Keratinocyte (primary cell): ENCODE results near the gene LDAH. TPM values are rescaled to one million over a fixed set of nuclear protein-coding genes. Genes with fewer than 3 reads are reported as not detected.

Experiments used
- DNase-seq: peaks from one replicate; pipeline ENCODE4 v3.0.0-alpha.2; 2011; ENCODE audit warnings: low read depth, missing footprints, low spot score
- FAIRE-seq: peaks from 2 replicates; lab custom pipeline; 2011; peaks lifted over from hg19 to GRCh38; lab: Jason Lieb, UNC
- H2AFZ ChIP-seq: 2 replicates; pipeline ENCODE4 v1.6.0; 2012; ENCODE audit warnings: low read length, control low read depth, inconsistent platforms; ENCODE audit not compliant: control insufficient read depth
- H3K27ac ChIP-seq: 2 replicates; pipeline ENCODE4 v1.5.1; 2011; ENCODE audit warnings: low read length; ENCODE audit not compliant: control insufficient read depth, insufficient read depth
- H3K27me3 ChIP-seq: 3 replicates; pipeline ENCODE4 v1.6.0; 2011; ENCODE audit warnings: low read length; ENCODE audit not compliant: control insufficient read depth, insufficient read depth; ENCODE audit errors: extremely low read depth
- H3K36me3 ChIP-seq, 2 experiments: 2 replicates in 1 of 2; 3 replicates in 1 of 2; pipeline ENCODE4 v1.5.1; 2011; ENCODE audit warnings: low read length in 2 of 2, mild to moderate bottlenecking in 1 of 2; ENCODE audit not compliant: control insufficient read depth in 2 of 2, insufficient read depth in 2 of 2; ENCODE audit errors: extremely low read depth in 1 of 2
- H3K4me1 ChIP-seq: 3 replicates; pipeline ENCODE4 v1.5.1; 2011; ENCODE audit warnings: low read length; ENCODE audit not compliant: control insufficient read depth, insufficient read depth; ENCODE audit errors: extremely low read depth
- H3K4me2 ChIP-seq: 3 replicates; pipeline ENCODE4 v1.6.0; 2011; ENCODE audit warnings: low read depth, low read length; ENCODE audit not compliant: control insufficient read depth, insufficient read depth; ENCODE audit errors: extremely low read depth
- H3K4me3 ChIP-seq, 3 experiments: fragments of 200-600 bp in 1 of 3; sonication (generic) in 1 of 3; 2 replicates in 2 of 3; 3 replicates in 1 of 3; pipeline ENCODE4 v1.5.1; 2011 to 2016; ENCODE audit warnings: low read length in 3 of 3, mild to moderate bottlenecking in 3 of 3, control low read depth in 2 of 3, inconsistent platforms in 1 of 3, low read depth in 1 of 3, mixed read lengths in 1 of 3, mixed run types in 1 of 3, moderate library complexity in 1 of 3; ENCODE audit not compliant: control insufficient read depth in 2 of 3, insufficient read depth in 2 of 3; ENCODE audit errors: extremely low read depth in 1 of 3
- H3K79me2 ChIP-seq: 2 replicates; pipeline ENCODE4 v1.6.0; 2012; ENCODE audit warnings: low read length; ENCODE audit not compliant: control insufficient read depth, insufficient read depth
- H3K9ac ChIP-seq: 3 replicates; pipeline ENCODE4 v1.6.0; 2011; ENCODE audit warnings: low read length; ENCODE audit not compliant: control insufficient read depth, insufficient read depth; ENCODE audit errors: extremely low read depth
- H3K9me1 ChIP-seq: 3 replicates; pipeline ENCODE4 v1.6.0; 2011; ENCODE audit warnings: low read length; ENCODE audit not compliant: control insufficient read depth, insufficient read depth; ENCODE audit errors: extremely low read depth
- H3K9me3 ChIP-seq: 2 replicates; pipeline ENCODE4 v1.5.1; 2012; ENCODE audit warnings: low read depth, low read length; ENCODE audit not compliant: control insufficient read depth
- H4K20me1 ChIP-seq: 3 replicates; pipeline ENCODE4 v1.6.0; 2011; ENCODE audit warnings: low read length; ENCODE audit not compliant: control insufficient read depth, insufficient read depth; ENCODE audit errors: extremely low read depth
- CTCF ChIP-seq, 3 experiments: IDR thresholded peaks in 1 of 3; conservative IDR thresholded peaks in 1 of 3; optimal IDR thresholded peaks in 1 of 3; 2 replicates in 2 of 3; 3 replicates in 1 of 3; pipeline versions ENCODE3 to v1.5.1; 2011; ENCODE audit warnings: low read length in 3 of 3, mild to moderate bottlenecking in 3 of 3, moderate library complexity in 2 of 3, control low read depth in 1 of 3, inconsistent platforms in 1 of 3; ENCODE audit not compliant: insufficient read depth in 2 of 3; ENCODE audit errors: extremely low read depth in 1 of 3
- EZH2 ChIP-seq: IDR thresholded peaks from one replicate; pipeline ENCODE4 v1.6.1; 2012; ENCODE audit warnings: inconsistent platforms, mild to moderate bottlenecking, low read length, moderate library complexity
- dilution Hi-C: fragments of 300-500 bp; cut with MboI; formaldehyde crosslinking; loops from one replicate; pipeline ENCODE4 v1.7.0; 2020; ENCODE audit warnings: low sequenced_read_pairs; ENCODE audit not compliant: extremely low pct_ligation_motif_present
- polyA plus RNA-seq, 5 experiments: library from polyadenylated mRNA; depleted of rRNA in 3 of 5; stranded (reverse) in 3 of 5; stranded (forward) in 1 of 5; unstranded in 1 of 5; fragments of >200 nt; gene quantifications; 1 replicate in 1 of 5; 2 replicates in 3 of 5; 3 replicates in 1 of 5; pipeline versions ENCODE4 v1.2.1 to v1.2.3, GENCODE V29; 2011 to 2012; ENCODE audit warnings: missing spikeins in 2 of 5, low read depth in 1 of 5, low replicate concordance in 1 of 5

The LDAH gene
- polyA plus RNA-seq, 1 donor (not counting 4 experiments of a cell fraction or from before 2014, with no cell fraction given): 22.7 TPM

DNA sequence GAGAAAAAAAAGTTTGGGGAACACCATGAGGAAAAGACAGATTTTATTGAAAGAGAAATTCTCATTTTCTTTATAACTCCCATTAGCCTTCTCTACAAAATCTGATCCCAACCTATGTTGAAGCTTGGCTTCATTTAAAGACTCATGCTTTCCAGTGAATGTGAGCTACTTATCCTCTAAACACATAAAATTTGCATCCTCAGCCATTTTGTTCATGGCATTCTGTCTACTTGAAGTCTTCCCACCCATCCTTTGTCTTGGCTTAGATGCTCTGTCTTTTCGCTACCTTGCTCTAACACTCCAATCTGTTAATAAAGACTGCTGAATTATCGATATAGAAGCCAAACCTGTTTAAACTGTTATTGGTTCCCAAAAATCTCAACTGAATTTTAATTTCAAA is 116.7 kb downstream of the LDAH start:
- TF ChIP-seq CTCF (optimal IDR thresholded peaks at IDR 0.05 in 1 of 3, IDR thresholded peaks at IDR 0.05 in 1 of 3, conservative IDR thresholded peaks at IDR 0.05 in 1 of 3; ENCODE audit: extremely low read depth in 1 of 3, insufficient read depth in 2 of 3, low read length in 3 of 3) (no peak), EZH2 (no peak)
- dilution Hi-C loops: no loop called here

GRCh38 chr2:20704886-20705285 is 118.0 kb downstream of the LDAH start:
- dilution Hi-C loops: no loop called here
- FAIRE-seq: no peak

More for the DNA sequence above, 116.7 kb downstream of the LDAH start:
- H3K9me1 ChIP-seq: no peaks in the 10 kb centered on the region
- H2AFZ ChIP-seq: no peak overlapping the region
- FAIRE-seq: no peak
- H3K36me3 ChIP-seq: no peaks in the 10 kb centered on the region
- H3K9ac ChIP-seq: no peak overlapping the region
- H3K4me1 ChIP-seq: no peaks in the 10 kb centered on the region
- no peak overlapping the region for H3K4me2 ChIP-seq
- no peaks in the 10 kb centered on the region for H3K79me2 ChIP-seq
- H3K27ac ChIP-seq: no peak overlapping the region
- H3K4me3 ChIP-seq: no peak overlapping the region
- no peaks in the 10 kb centered on the region for H3K9me3 ChIP-seq
- DNase-seq: no peak
- H4K20me1 ChIP-seq: no peaks in the 10 kb centered on the region
- H3K27me3 ChIP-seq: no peaks in the 10 kb centered on the region

More at GRCh38 chr2:20704886-20705285, 118.0 kb downstream of the LDAH start:
- H3K4me3 ChIP-seq: no peak overlapping the region
- no peaks in the 10 kb centered on the region for H3K79me2 ChIP-seq
- no peak overlapping the region for H3K27ac ChIP-seq
- no peaks in the 10 kb centered on the region for H3K36me3 ChIP-seq
- no peaks in the 10 kb centered on the region for H4K20me1 ChIP-seq
- no peaks in the 10 kb centered on the region for H3K9me1 ChIP-seq
- H3K4me1 ChIP-seq: no peaks in the 10 kb centered on the region
- no peak for DNase-seq
- no peaks in the 10 kb centered on the region for H3K27me3 ChIP-seq
- H3K9ac ChIP-seq: no peak overlapping the region
- TF ChIP-seq EZH2 (no peak), CTCF (optimal IDR thresholded peaks at IDR 0.05 in 1 of 3, IDR thresholded peaks at IDR 0.05 in 1 of 3, conservative IDR thresholded peaks at IDR 0.05 in 1 of 3; ENCODE audit: extremely low read depth in 1 of 3, insufficient read depth in 2 of 3, low read length in 3 of 3) (no peak)
- no peak overlapping the region for H3K4me2 ChIP-seq
- H3K9me3 ChIP-seq: no peaks in the 10 kb centered on the region
- H2AFZ ChIP-seq: no peak overlapping the region
